Naive thymus-derived CD4-positive, alpha-beta T cell (primary cell): ENCODE results near the gene ACTN3. TPM values are rescaled to one million over a fixed set of nuclear protein-coding genes. Genes with fewer than 3 reads are reported as not detected.

Source experiments
- polyA plus RNA-seq, 2 donors: library from polyadenylated mRNA; unstranded; fragments of 300-500 nt; fragmentation: Illumina TruSeq; gene quantifications; one replicate each; pipeline ENCODE4 v1.2.3, GENCODE V29; 2021
- total RNA-seq, 6 experiments: library from RNA in 5 of 6; stranded (reverse) in 5 of 6; gene quantifications; 1 replicate in 5 of 6; 2 replicates in 1 of 6; pipeline ENCODE4 v1.2.3 and lab custom pipeline; 2021 to 2026

ACTN3 gene
- total and polyA plus RNA-seq, 7 experiments from 2014 or later = 0.32 TPM; not detected in 6

Other genes starting within 250 kb of the ACTN3 start
- 1 to 10 TPM in 4 of 5 experiments, under 1 TPM in 1; 0.36 to 4.6 (median 1.8) TPM for gene CD248, start 229.9 kb upstream of the ACTN3 start, total RNA-seq
- 10 to 100 TPM; 10.6 to 10.9 TPM for gene CD248, start 229.9 kb upstream of the ACTN3 start, polyA plus RNA-seq
- 10 to 100 TPM in 3 of 5 experiments, 1 to 10 TPM in 2; 1.4 to 22.9 (median 12.3) TPM for gene RIN1, start 210.5 kb upstream of the ACTN3 start, total RNA-seq
- gene RIN1, start 210.5 kb upstream of the ACTN3 start, polyA plus RNA-seq = 1 to 10 TPM; 2.6 to 9.1 TPM
- gene BRMS1, start 201.8 kb upstream of the ACTN3 start, total RNA-seq = 10 to 100 TPM; 35.9 to 50.8 (median 48.4) TPM
- gene BRMS1, start 201.8 kb upstream of the ACTN3 start, polyA plus RNA-seq = 10 to 100 TPM; 56.7 to 73.5 TPM
- 10 to 100 TPM in 2 of 5 experiments, 1 to 10 TPM in 3; 2.2 to 11.8 (median 7.6) TPM for gene B4GAT1, start 199.3 kb upstream of the ACTN3 start, total RNA-seq
- gene B4GAT1, start 199.3 kb upstream of the ACTN3 start, polyA plus RNA-seq = 10 to 100 TPM; 13.5 to 18.2 TPM
- 10 to 100 TPM in 3 of 5 experiments, 1 to 10 TPM in 2; 6.0 to 18.9 (median 12.0) TPM for gene SLC29A2, start 175.1 kb upstream of the ACTN3 start, total RNA-seq
- 1 to 10 TPM; 2.7 to 6.2 TPM for gene SLC29A2, start 175.1 kb upstream of the ACTN3 start, polyA plus RNA-seq
- under 1 TPM in 1 of 5 experiments, not detected in 4; 0.53 TPM for gene NPAS4, start 125.9 kb upstream of the ACTN3 start, total RNA-seq
- gene NPAS4, start 125.9 kb upstream of the ACTN3 start, polyA plus RNA-seq = not detected
- 10 to 100 TPM; 23.5 to 64.1 (median 24.0) TPM for gene MRPL11, start 108.1 kb upstream of the ACTN3 start, total RNA-seq
- 10 to 100 TPM; 83.2 to 89.3 TPM for gene MRPL11, start 108.1 kb upstream of the ACTN3 start, polyA plus RNA-seq
- gene PELI3, start 80.0 kb upstream of the ACTN3 start, total RNA-seq = 10 to 100 TPM; 10.6 to 27.3 (median 18.6) TPM
- 1 to 10 TPM; 5.2 to 8.4 TPM for gene PELI3, start 80.0 kb upstream of the ACTN3 start, polyA plus RNA-seq
- gene DPP3, start 66.5 kb upstream of the ACTN3 start, total RNA-seq = 10 to 100 TPM; 15.8 to 75.7 (median 19.4) TPM
- gene DPP3, start 66.5 kb upstream of the ACTN3 start, polyA plus RNA-seq = 10 to 100 TPM; 18.6 to 22.2 TPM
- 10 to 100 TPM; 16.9 to 38.2 (median 23.6) TPM for gene BBS1, start 36.3 kb upstream of the ACTN3 start, total RNA-seq
- gene BBS1, start 36.3 kb upstream of the ACTN3 start, polyA plus RNA-seq = 10 to 100 TPM in 1 of 2 donors, 1 to 10 TPM in 1; 9.6 to 13.9 TPM
- gene ZDHHC24, start 855 bp upstream of the ACTN3 start, total RNA-seq = 10 to 100 TPM; 14.5 to 24.5 (median 19.2) TPM
- gene ZDHHC24, start 855 bp upstream of the ACTN3 start, polyA plus RNA-seq = 10 to 100 TPM in 1 of 2 donors, 1 to 10 TPM in 1; 7.8 to 11.8 TPM
- 10 to 100 TPM in 4 of 5 experiments, 1 to 10 TPM in 1; 2.3 to 49.7 (median 21.1) TPM for gene CTSF, start 21.7 kb downstream of the ACTN3 start, total RNA-seq
- gene CTSF, start 21.7 kb downstream of the ACTN3 start, polyA plus RNA-seq = 10 to 100 TPM; 27.3 to 28.8 TPM
- 1 to 10 TPM in 2 of 5 experiments, under 1 TPM in 2, not detected in 1; 0.11 to 1.2 (median 0.60) TPM for gene CCDC87, start 46.2 kb downstream of the ACTN3 start, total RNA-seq
- gene CCDC87, start 46.2 kb downstream of the ACTN3 start, polyA plus RNA-seq = not detected
- gene CCS, start 46.3 kb downstream of the ACTN3 start, total RNA-seq = 10 to 100 TPM; 32.8 to 63.5 (median 42.5) TPM
- 10 to 100 TPM; 42.4 to 52.3 TPM for gene CCS, start 46.3 kb downstream of the ACTN3 start, polyA plus RNA-seq
- gene RBM14, start 69.7 kb downstream of the ACTN3 start, total RNA-seq = 100 to 1,000 TPM; 165 to 543 (median 192) TPM
- 100 to 1,000 TPM in 1 of 2 donors, 10 to 100 TPM in 1; 76.9 to 107 TPM for gene RBM14, start 69.7 kb downstream of the ACTN3 start, polyA plus RNA-seq
- gene RBM4, start 91.8 kb downstream of the ACTN3 start, total RNA-seq = 100 to 1,000 TPM; 139 to 239 (median 198) TPM
- 100 to 1,000 TPM; 266 to 284 TPM for gene RBM4, start 91.8 kb downstream of the ACTN3 start, polyA plus RNA-seq
- 10 to 100 TPM in 4 of 5 experiments, 1 to 10 TPM in 1; 9.8 to 27.2 (median 19.7) TPM for gene RBM4B, start 131.0 kb downstream of the ACTN3 start, total RNA-seq
- 10 to 100 TPM; 12.3 to 23.3 TPM for gene RBM4B, start 131.0 kb downstream of the ACTN3 start, polyA plus RNA-seq
- gene SPTBN2, start 182.3 kb downstream of the ACTN3 start, total RNA-seq = under 1 TPM in 3 of 5 experiments, not detected in 2; 0.02 to 0.98 (median 0.03) TPM
- gene SPTBN2, start 182.3 kb downstream of the ACTN3 start, polyA plus RNA-seq = under 1 TPM in 1 of 2 donors, not detected in 1; 0.22 TPM